ENCODE data around the gene ASTN2. TPM values are rescaled to one million over a fixed set of nuclear protein-coding genes. Genes with fewer than 3 reads are reported as not detected.
"Not testable (repeated sequence)": the region's sequence is repeated elsewhere in the genome, so short reads cannot be mapped to it uniquely, and the experiment has no call there.

The ASTN2 gene
- polyA plus RNA-seq, 1 donor: 4.5 TPM

DNA sequence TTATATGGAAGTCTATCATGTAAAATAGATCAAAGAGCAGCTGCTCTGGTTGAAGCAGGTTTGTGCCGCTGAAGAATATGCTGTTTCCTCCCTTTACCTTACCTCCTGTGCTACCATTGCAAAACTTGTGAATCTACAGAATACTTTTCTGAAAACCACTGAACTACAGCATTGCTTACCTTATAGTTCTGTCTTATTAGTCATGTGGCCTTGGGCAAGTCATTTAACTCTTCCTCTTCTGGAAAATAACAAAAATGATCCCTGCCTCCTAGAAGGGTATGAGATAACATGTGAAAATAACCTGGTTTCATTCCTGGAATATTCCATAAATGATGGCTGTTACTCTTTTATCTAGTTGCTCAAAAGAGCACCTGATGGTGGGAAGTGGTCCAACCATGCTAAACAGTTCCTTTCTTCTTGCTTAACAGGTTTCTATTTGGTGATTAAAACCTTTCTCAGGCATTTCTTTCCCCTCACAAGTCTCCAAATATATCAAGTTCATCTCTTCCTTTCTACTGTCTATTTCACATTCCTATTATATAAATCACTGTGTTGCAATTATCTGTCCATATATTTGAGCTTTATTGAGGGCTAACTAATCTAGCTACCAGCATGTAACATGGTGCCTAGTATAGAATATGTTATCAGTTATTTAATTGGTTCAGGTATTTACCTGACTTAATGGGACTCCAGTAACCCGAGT lies 712.8 kb downstream of the ASTN2 start:
- no peak for DNase-seq (ENCODE audit: low read depth)

GRCh38 chr9:116700882-116701865 lies 713.7 kb downstream of the ASTN2 start:
- DNase-seq (ENCODE audit: low read depth): no peak

GRCh38 chr9:116700279-116700678 lies 714.6 kb downstream of the ASTN2 start:
- DNase-seq (ENCODE audit: low read depth): no peak

DNA sequence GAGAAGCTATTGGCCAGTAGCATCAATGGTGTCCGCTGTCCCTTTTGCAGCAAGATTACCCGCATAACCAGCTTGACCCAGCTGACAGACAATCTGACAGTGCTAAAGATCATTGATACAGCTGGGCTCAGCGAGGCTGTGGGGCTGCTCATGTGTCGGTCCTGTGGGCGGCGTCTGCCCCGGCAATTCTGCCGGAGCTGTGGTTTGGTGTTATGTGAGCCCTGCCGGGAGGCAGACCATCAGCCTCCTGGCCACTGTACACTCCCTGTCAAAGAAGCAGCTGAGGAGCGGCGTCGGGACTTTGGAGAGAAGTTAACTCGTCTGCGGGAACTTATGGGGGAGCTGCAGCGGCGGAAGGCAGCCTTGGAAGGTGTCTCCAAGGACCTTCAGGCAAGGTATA lies 717.0 kb downstream of the ASTN2 start:
- no peak for DNase-seq (ENCODE audit: low read depth)

GRCh38 chr9:116697362-116697761 lies 717.5 kb downstream of the ASTN2 start:
- no peak for DNase-seq (ENCODE audit: low read depth)

DNA sequence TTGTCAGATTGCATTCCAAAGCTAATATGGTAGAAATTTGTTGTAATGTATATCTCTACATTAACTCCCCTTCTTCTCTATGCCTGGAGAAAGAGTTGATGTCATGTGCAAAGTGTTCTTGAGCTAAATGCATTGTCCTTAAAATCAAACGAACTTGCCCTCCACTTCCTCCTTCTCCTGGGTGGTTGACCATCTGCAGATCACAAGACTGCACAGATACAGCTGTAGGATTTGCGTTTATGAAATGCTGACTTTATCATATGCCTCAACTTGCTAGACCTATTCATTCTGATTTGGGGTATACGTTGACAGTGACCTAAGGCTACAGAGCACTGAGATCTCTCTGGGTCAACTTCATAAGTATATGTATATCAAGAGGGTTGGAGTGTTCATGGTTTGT lies 719.4 kb downstream of the ASTN2 start:
- DNase-seq (ENCODE audit: low read depth): no peak

GRCh38 chr9:116694785-116695291 lies 720.0 kb downstream of the ASTN2 start:
- no peak for DNase-seq (ENCODE audit: low read depth)

DNA sequence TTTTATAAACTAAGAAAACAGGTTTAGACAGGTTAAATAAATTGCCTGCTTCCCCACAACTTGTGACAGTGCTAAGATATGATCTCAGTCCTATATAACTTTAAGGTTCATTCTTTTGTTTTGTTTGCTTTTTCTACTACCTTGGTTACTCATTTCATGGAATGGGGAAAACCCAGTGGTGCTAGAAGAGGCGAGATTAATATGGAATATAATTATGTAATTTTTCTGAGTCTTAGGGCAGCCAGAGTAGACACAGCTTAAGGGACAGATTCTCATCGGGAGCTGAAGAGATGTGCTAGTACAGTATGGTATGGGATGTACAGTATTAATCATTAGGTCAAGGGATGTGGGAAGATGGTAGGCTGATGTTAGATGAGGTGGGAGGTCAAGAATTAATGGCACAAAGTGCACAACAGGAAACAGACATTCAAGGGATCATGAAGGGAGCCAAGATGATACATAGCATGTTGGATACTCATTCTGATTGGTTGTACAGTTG lies 721.6 kb downstream of the ASTN2 start:
- no peak for DNase-seq (ENCODE audit: low read depth)

DNA sequence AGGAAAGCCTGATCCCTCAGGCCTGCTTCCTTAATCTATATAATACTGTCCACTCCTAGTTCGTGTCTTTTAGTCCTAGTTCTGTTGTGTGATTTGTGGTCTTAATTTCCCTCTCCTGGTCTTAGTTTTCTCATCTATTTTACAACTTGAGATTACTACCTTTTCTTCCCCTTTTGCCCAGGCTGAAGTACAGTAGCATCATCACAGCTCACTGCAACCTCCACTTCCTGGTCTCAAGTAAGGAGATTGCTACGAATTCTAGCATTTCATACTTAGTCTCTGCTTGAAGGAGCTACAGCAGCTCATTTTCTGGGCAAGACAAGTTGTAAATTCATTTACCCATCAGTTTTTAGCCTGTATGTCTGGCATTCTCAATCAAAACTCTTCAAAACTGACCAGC lies 722.2 kb downstream of the ASTN2 start:
- DNase-seq (ENCODE audit: low read depth): no peak

- no peak for DNase-seq (ENCODE audit: low read depth)
Observed at GRCh38 chr9:116691607-116692006, 723.2 kb downstream of the ASTN2 start.

GRCh38 chr9:116690805-116691204 lies 724.1 kb downstream of the ASTN2 start:
- DNase-seq (ENCODE audit: low read depth): not testable (repeated sequence)

DNA sequence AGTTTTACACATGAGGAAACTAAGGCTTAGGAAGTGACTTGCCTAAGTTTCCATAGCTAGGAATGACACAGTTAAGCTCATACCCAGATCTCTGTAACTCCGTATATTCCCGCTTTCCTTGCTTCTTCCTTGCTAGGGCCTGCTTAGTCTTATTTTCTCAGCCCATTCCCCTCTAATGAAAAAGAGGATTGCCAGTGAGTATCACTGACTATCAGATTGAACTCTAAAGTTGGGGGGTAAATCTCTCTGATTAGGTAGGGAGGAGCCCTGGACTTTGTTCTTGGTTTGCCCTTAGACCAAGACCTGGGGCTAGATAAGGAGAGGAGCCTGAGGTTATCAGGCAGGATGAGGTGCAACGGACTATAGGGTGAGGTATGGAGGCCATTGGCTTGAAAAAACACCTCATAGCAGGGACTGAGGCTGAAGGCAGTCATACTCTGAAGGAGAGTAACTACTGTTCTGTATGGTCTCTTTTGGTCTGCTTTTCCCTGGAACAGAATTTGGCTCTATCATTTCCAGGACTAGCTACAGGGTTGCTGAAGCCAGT lies 725.3 kb downstream of the ASTN2 start:
- no peak for DNase-seq (ENCODE audit: low read depth)

GRCh38 chr9:116688806-116689485 lies 725.9 kb downstream of the ASTN2 start:
- DNase-seq (ENCODE audit: low read depth): no peak

GRCh38 chr9:116687754-116688135 lies 727.1 kb downstream of the ASTN2 start:
- DNase-seq (ENCODE audit: low read depth): no peak

GRCh38 chr9:116687074-116687753 lies 727.6 kb downstream of the ASTN2 start, which contains the start of gene TRIM32:
Gene TRIM32, plus strand, starts transcription at chr9:116687305. Its CDS starts 10,438 bp downstream, at chr9:116697743.
- DNase-seq (ENCODE audit: low read depth): peak; percentile 46

GRCh38 chr9:116686693-116687073 lies 728.2 kb downstream of the ASTN2 start:
- DNase-seq (ENCODE audit: low read depth): peak; percentile 11

- no peak for DNase-seq (ENCODE audit: low read depth)
Observed at GRCh38 chr9:116686135-116686534, 728.7 kb downstream of the ASTN2 start.

- no peak for DNase-seq (ENCODE audit: low read depth)
Observed at GRCh38 chr9:116685166-116685565, 729.7 kb downstream of the ASTN2 start.

- DNase-seq (ENCODE audit: low read depth): no peak
Observed at GRCh38 chr9:116683535-116683934, 731.3 kb downstream of the ASTN2 start.

GRCh38 chr9:116674210-116674980 lies 740.5 kb downstream of the ASTN2 start:
- DNase-seq (ENCODE audit: low read depth): no peak

Data from forelimb muscle (tissue), 1 donor.